MM.1S (cell line): ENCODE data around the gene JUN.

Experiments
- CTCF ChIP-seq: fragments of 300-600 bp; sonication (generic); IDR thresholded peaks from 2 replicates; pipeline ENCODE4 v1.5.1; 2016; ENCODE audit warnings: antibody characterized with exemption, low read length, mixed read lengths
- EZH2phosphoT487 ChIP-seq: fragments of 300-600 bp; sonication (generic); IDR thresholded peaks from 2 replicates; pipeline ENCODE4 v1.6.1; 2018; ENCODE audit warnings: antibody characterized with exemption, low read length

GRCh38 chr1:58798910-58799442 lies 15.1 kb upstream of the JUN start:
- TF ChIP-seq CTCF (no peak), EZH2phosphoT487 (no peak)
